ENCODE data around the gene MBP.

GRCh38 chr18:77151772-77152520 lies 19.4 kb upstream of the MBP start:
- TF ChIP-seq CTCF (IDR thresholded peaks at IDR 0.05) (no peak), POLR2A (IDR thresholded peaks at IDR 0.05) (no peak)

All from thyroid gland (tissue), 4 donors.